Stimulated activated CD8-positive, alpha-beta memory T cell treated with anti-CD3 and anti-CD28 coated beads, Interleukin-4, amount 100 ng/mL, for 48 hours (primary cell): ENCODE results near the gene E2F2.
"Not testable (repeated sequence)": the region's sequence is repeated elsewhere in the genome, so short reads cannot be mapped to it uniquely, and the experiment has no call there.

Experiments used
- DNase-seq: peaks from one replicate; pipeline ENCODE4 v3.0.0-alpha.2; 2020

E2F2 gene

DNA sequence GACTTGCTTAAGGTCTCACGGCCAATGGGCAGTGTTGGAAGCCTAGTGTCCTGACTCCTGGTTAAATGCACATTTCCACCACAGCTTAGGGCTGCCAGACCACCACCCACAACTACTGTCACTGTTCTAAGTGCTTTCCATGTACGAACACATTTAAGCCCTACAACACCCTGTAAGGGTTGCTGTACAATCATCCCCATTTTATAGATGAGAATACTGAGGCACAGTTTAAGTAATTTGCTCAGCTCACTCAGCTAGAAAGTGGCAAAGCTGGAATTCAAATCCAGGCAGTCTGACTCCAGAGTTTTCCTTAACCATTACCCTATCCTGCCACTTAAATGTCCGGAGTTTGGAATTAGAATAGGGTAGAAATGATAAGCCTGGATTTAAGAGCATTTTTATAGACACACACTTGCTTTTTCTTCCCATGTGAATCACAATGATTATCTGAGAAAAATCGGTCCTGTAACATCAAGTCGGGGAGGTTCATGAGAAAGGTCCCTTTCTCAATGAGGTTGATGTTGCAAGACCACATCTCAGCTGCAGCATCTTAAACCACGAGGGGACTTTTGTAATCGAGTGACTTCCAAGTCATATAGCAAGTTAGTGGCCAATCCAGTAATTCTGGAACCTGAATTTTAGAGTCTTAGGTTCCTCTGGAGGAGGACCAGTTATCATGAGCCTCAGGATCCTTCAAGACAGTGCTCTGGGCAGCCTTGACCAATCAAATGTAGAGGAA lies 8.6 kb downstream of the E2F2 start:
- DNase-seq, result no peak

GRCh38 chr1:23521588-23521987 lies 9.4 kb downstream of the E2F2 start:
- no peak for DNase-seq

GRCh38 chr1:23517581-23517980 lies 13.5 kb downstream of the E2F2 start:
- DNase-seq, result no peak

DNA sequence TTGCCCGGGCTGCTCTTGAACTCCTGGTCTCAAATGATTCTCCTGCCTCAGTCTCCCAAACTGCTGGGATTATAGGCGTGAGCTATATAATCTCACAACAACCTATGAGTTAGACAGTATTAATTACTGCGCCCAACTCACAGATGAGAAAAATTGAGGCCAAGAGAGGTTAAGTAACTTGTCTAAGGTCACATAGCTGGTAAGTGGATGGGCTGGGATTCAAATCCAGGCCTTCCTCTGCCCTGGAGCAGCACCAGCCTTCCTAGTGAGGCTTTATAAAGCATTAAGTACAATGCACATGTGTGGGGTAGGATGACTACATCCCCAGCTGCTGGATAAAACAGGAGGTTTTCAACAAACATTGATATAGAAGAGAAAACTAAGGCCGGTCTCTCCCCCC lies 15.1 kb downstream of the E2F2 start:
- no peak for DNase-seq

GRCh38 chr1:23514111-23514679 lies 16.8 kb downstream of the E2F2 start:
- no peak for DNase-seq

GRCh38 chr1:23509896-23510295 lies 21.1 kb downstream of the E2F2 start:
- no peak for DNase-seq

DNA sequence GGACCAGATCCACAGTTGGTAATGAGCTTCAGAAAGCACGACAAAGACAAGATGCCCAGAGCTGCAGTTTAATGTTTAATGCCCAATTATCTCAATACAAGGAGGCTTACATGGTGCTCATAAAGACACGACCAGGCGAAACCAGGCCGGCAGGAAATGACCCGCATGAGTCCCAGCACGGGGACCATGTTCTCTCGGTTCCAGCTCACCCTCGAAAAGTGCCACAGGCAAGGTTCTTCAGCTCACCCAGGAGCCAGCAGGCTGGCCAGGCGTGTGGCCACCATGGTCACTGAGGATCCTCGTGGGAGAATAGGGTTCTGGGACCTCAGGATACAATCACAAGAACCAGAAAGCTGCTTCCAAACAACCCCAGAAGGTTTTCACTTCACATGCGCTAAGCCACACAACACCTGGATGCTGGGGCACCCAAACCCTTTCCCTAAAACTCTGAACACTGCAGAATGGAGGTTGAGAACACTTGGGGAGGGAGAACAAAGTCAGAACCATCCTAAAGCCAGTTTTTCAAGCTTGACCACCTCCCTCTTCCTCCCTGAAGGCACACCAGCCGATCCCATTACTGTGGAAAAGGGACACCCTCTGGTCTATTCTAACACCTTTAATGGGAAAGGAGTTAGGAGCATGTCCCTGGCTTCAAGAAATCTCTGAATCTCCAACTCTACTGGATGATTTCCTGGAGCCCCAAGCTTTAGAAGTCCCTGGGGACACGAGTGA lies 24.5 kb downstream of the E2F2 start:
- DNase-seq, result no peak

GRCh38 chr1:23505851-23506250 lies 25.2 kb downstream of the E2F2 start:
- no peak for DNase-seq

DNA sequence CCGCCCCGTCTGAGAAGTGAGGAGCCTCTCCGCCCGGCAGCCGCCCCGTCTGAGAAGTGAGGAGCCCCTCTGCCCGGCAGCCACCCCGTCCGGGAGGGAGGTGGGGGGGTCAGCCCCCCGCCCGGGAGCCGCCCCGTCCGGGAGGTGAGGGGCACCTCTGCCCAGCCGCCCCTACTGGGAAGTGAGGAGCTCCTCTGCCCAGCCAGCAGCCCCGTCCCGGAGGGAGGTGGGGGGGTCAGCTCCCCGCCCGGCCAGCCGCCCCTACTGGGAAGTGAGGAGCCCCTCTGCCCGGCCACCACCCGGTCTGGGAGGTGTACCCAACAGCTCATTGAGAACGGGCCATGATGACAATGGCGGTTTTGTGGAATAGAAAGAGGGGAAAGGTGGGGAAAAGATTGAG lies 26.9 kb downstream of the E2F2 start:
- not testable (repeated sequence) for DNase-seq

DNA sequence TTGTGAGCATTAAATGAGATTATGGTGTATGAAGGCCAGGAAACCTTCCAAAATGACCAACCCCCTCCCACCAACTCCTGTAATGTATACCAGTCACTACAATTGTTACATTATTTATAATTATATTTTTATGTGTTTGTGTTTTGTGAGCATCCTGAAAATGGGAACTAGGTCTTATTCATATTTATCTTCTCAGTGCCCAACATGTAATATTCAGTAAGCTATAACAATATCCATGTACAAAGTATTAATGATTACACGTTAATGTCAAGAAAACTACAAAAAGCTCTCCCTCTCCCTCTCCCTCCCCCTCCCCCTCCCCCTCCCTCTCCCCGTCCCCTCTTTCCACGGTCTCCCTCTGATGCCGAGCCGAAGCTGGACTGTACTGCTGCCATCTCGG lies 28.1 kb downstream of the E2F2 start:
- DNase-seq, result no peak

DNA sequence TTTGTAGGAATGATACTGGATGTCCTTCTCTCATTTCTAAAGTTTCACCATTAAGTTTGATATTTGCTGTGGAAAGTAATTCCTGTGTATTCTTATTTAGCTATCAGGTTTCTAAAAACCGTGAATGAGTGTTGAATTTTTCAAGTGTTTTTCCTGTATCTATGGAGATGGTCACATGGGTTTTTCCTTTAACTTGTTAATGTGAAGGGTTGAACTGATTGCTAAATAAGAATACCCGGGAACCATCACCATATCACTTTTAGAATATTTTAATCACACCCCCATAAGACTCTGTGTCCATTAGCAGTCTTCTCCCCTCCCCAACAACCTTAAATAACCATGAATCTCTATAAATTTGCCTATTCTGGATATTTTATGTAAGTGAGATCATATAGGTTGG lies 30.6 kb downstream of the E2F2 start:
- DNase-seq, result no peak

- DNase-seq, result no peak
Observed at GRCh38 chr1:23497777-23498439, 33.1 kb downstream of the E2F2 start.

GRCh38 chr1:23496490-23497181 lies 34.4 kb downstream of the E2F2 start:
- no peak for DNase-seq

DNA sequence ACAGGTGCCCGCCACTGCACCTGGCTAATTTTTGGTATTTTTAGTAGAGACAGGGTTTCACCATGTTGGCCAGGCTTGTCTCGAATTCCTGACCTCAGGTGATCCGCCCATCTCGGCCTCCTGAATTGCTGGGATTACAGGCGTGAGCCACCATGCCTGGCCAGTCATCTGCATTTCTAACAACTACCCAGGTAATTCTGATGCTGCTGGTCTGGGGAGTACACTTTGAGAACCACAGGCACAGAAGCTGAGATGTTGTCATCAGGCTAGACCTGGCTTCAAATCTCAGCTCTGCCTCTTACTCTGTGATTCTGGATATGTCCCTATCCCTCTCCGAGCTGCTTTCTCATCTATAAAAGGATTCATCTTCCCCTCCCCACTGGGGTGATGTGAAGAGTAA lies 36.2 kb downstream of the E2F2 start:
- not testable (repeated sequence) for DNase-seq

DNA sequence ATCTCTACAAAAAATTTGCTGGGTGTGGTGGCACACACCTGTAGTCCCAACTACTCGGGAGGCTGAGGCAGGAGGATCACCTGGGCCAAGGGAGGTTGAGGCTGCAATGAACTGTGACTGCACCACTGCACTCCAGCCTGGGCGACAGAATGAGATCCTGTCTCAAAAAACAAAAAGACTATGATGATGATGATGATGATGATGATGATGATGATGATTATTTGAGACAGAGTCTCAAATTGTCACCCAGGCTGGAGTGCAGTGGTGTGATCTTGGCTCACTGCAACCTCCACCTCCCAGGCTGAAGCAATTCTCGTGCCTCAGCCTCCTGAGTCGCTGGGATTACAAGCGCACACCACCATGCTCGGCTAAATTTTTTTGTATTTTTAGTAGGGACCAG lies 38.3 kb downstream of the E2F2 start:
- not testable (repeated sequence) for DNase-seq

DNA sequence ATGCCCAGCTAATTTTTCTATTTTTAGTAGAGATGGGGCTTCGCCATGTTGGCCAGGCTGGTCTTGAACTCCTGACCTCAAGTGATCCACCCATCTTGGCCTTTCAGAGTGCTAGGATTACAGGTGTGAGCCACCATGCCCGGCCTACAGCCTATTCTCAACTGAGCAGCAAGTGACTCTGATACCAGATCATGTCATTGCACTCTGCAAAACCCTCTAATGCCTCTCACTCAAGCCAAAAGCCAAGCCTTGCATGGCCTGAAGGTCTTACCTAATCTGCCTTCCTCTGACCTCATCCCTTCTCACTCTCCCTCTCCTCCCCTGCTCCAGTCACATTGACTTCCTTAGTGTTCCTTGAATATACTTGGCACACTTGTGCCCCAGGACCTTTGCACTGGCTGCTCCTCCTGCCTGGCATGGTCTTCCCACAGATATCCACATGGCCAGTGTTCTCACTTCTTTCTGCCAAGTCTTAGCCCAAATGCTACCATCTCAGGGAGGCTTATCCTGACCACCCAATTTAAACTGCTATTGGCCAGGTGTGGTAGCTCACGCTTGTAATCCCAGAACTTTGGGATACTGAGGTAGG lies 38.8 kb downstream of the E2F2 start:
- no peak for DNase-seq

GRCh38 chr1:23489842-23490241 lies 41.2 kb downstream of the E2F2 start:
- no peak for DNase-seq

GRCh38 chr1:23485002-23485332 lies 46.1 kb downstream of the E2F2 start:
- DNase-seq, result no peak

- peak; percentile 92 for DNase-seq
Observed at GRCh38 chr1:23484253-23485001, 46.6 kb downstream of the E2F2 start.

GRCh38 chr1:23483321-23484252 lies 47.4 kb downstream of the E2F2 start, which contains the start of gene ASAP3:
ASAP3 (minus strand) TSS chr1:23484179; CDS start chr1:23484133, 46 bp downstream.
- DNase-seq, result no peak

GRCh38 chr1:23481904-23482303 lies 49.1 kb downstream of the E2F2 start:
- no peak for DNase-seq
